Measurements from ENCODE around the gene IKBIP.
"Not testable (repeated sequence)": the region's sequence is repeated elsewhere in the genome, so short reads cannot be mapped to it uniquely, and the experiment has no call there.

Gene IKBIP

GRCh38 chr12:98644712-98645571 is at the start of gene IKBIP, which contains the start of gene APAF1:
Gene IKBIP, minus strand, starts transcription at chr12:98644788. Its CDS starts 87 bp downstream, at chr12:98644701.
Gene APAF1, plus strand, starts transcription at chr12:98645290. Its CDS starts 3,070 bp downstream, at chr12:98648360.
- DNase-seq: peak; percentile 94

- DNase-seq: no peak
Measured at GRCh38 chr12:98691351-98691750, 46.8 kb upstream of the IKBIP start.

GRCh38 chr12:98686603-98687002 is 42.0 kb upstream of the IKBIP start:
- no peak for DNase-seq

GRCh38 chr12:98684199-98684598 is 39.6 kb upstream of the IKBIP start:
- no peak for DNase-seq

GRCh38 chr12:98679611-98680005 is 35.0 kb upstream of the IKBIP start:
- no peak for DNase-seq

- no peak for DNase-seq
Measured at GRCh38 chr12:98678946-98679610, 34.5 kb upstream of the IKBIP start.

GRCh38 chr12:98678236-98678945 is 33.8 kb upstream of the IKBIP start:
- no peak for DNase-seq

- no peak for DNase-seq
Measured at GRCh38 chr12:98674841-98675240, 30.3 kb upstream of the IKBIP start.

GRCh38 chr12:98671459-98671858 is 26.9 kb upstream of the IKBIP start:
- DNase-seq: no peak

GRCh38 chr12:98669751-98670150 is 25.2 kb upstream of the IKBIP start:
- no peak for DNase-seq

GRCh38 chr12:98660521-98660920 is 15.9 kb upstream of the IKBIP start:
- DNase-seq: no peak

GRCh38 chr12:98656289-98657101 is 11.9 kb upstream of the IKBIP start:
- no peak for DNase-seq

GRCh38 chr12:98653866-98654493 is 9.4 kb upstream of the IKBIP start:
- no peak for DNase-seq

GRCh38 chr12:98651328-98651727 is 6.7 kb upstream of the IKBIP start:
- DNase-seq: no peak

GRCh38 chr12:98646294-98647090 is 1.9 kb upstream of the IKBIP start:
- DNase-seq: no peak

GRCh38 chr12:98645572-98646067 is 1.0 kb upstream of the IKBIP start:
- no peak for DNase-seq

GRCh38 chr12:98644433-98644711 is 216 bp downstream of the IKBIP start:
- no peak for DNase-seq

GRCh38 chr12:98642801-98643200 is 1.8 kb downstream of the IKBIP start:
- DNase-seq: not testable (repeated sequence)

- no peak for DNase-seq
Measured at GRCh38 chr12:98639491-98639890, 5.1 kb downstream of the IKBIP start.

GRCh38 chr12:98638009-98638408 is 6.6 kb downstream of the IKBIP start:
- DNase-seq: no peak

GRCh38 chr12:98637068-98637467 is 7.5 kb downstream of the IKBIP start:
- DNase-seq: no peak

Measured in activated CD4-positive, alpha-beta T cell treated with anti-CD3 and anti-CD28 coated beads for 1 hour (primary cell).